Fibroblast of lung (primary cell): ENCODE data around the gene RNASE2.

Experiments used
- EZH2 ChIP-seq: IDR thresholded peaks from 2 replicates; pipeline ENCODE4 v1.5.1; 2012; ENCODE audit warnings: low read length, control low read depth, mild to moderate bottlenecking; ENCODE audit errors: missing control alignments
- TF ChIP-seq, protein P1 (sequence below), 2 donors: IDR thresholded peaks in 1 of 2; conservative IDR thresholded peaks in 1 of 2; 1 replicate in 1 of 2; 2 replicates in 1 of 2; pipeline ENCODE4 v1.5.1; 2011 to 2012; ENCODE audit warnings: low read length in 2 of 2, control low read depth in 1 of 2, inconsistent platforms in 1 of 2, low read depth in 1 of 2, mild to moderate bottlenecking in 1 of 2

GRCh38 chr14:20934148-20934762 lies 21.0 kb upstream of the RNASE2 start:
- no peak for TF ChIP-seq EZH2
- TF ChIP-seq, protein P1, sequence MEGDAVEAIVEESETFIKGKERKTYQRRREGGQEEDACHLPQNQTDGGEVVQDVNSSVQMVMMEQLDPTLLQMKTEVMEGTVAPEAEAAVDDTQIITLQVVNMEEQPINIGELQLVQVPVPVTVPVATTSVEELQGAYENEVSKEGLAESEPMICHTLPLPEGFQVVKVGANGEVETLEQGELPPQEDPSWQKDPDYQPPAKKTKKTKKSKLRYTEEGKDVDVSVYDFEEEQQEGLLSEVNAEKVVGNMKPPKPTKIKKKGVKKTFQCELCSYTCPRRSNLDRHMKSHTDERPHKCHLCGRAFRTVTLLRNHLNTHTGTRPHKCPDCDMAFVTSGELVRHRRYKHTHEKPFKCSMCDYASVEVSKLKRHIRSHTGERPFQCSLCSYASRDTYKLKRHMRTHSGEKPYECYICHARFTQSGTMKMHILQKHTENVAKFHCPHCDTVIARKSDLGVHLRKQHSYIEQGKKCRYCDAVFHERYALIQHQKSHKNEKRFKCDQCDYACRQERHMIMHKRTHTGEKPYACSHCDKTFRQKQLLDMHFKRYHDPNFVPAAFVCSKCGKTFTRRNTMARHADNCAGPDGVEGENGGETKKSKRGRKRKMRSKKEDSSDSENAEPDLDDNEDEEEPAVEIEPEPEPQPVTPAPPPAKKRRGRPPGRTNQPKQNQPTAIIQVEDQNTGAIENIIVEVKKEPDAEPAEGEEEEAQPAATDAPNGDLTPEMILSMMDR (conservative IDR thresholded peaks at IDR 0.05 in 1 of 2, IDR thresholded peaks at IDR 0.05 in 1 of 2; ENCODE audit: low read depth in 1 of 2, low read length in 2 of 2) = peak; percentile 36
